GM23338 (cell line): ENCODE data around the gene NLRP10.

Experiments used
- EZH2 ChIP-seq: fragments of 200-600 bp; sonication (generic); IDR thresholded peaks from one replicate; pipeline ENCODE4 v1.8.0; 2017; ENCODE audit warnings: antibody characterized with exemption, mild to moderate bottlenecking, low read depth; ENCODE audit not compliant: unreplicated experiment
- POLR2AphosphoS5 ChIP-seq: IDR thresholded peaks from 2 replicates; pipeline ENCODE4 v1.6.1; 2016; ENCODE audit warnings: antibody characterized with exemption, low read depth
- TF ChIP-seq, protein P1 (sequence below), 2 experiments: fragments of 200-600 bp in 1 of 2; sonication (generic) in 1 of 2; conservative IDR thresholded peaks; 2 replicates each; pipeline versions ENCODE4 v1.5.1 to v1.6.1; 2016 to 2017; ENCODE audit warnings: antibody characterized with exemption in 2 of 2, low read depth in 2 of 2, mild to moderate bottlenecking in 2 of 2, moderate library complexity in 1 of 2
- TF ChIP-seq, protein P2 (sequence below): IDR thresholded peaks from one replicate; pipeline ENCODE4 v1.6.1; 2018; ENCODE audit warnings: antibody characterized with exemption; ENCODE audit not compliant: unreplicated experiment

DNA sequence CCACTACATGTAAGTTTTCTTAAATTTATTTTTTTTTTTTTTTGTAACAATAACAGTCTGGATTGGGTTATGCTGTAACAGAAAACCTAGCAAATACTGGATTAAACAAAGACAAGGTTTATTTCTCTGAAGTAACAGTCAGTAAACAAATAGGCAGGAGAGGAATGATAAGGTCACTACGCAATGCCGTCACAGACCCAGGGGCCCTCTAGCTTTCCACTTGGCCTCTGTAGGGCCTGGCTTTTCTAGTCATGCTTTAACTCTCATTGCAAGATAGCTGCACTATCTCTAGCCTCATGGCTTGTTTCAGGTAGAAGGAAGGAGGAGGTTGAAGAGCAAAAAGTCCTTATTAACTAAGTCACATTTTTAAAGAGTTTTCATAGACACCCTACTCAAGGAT lies 40.7 kb downstream of the NLRP10 start:
- TF ChIP-seq, protein P1, sequence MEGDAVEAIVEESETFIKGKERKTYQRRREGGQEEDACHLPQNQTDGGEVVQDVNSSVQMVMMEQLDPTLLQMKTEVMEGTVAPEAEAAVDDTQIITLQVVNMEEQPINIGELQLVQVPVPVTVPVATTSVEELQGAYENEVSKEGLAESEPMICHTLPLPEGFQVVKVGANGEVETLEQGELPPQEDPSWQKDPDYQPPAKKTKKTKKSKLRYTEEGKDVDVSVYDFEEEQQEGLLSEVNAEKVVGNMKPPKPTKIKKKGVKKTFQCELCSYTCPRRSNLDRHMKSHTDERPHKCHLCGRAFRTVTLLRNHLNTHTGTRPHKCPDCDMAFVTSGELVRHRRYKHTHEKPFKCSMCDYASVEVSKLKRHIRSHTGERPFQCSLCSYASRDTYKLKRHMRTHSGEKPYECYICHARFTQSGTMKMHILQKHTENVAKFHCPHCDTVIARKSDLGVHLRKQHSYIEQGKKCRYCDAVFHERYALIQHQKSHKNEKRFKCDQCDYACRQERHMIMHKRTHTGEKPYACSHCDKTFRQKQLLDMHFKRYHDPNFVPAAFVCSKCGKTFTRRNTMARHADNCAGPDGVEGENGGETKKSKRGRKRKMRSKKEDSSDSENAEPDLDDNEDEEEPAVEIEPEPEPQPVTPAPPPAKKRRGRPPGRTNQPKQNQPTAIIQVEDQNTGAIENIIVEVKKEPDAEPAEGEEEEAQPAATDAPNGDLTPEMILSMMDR (conservative IDR thresholded peaks at IDR 0.05; ENCODE audit: low read depth in 2 of 2) = no peak
- TF ChIP-seq, protein P2, sequence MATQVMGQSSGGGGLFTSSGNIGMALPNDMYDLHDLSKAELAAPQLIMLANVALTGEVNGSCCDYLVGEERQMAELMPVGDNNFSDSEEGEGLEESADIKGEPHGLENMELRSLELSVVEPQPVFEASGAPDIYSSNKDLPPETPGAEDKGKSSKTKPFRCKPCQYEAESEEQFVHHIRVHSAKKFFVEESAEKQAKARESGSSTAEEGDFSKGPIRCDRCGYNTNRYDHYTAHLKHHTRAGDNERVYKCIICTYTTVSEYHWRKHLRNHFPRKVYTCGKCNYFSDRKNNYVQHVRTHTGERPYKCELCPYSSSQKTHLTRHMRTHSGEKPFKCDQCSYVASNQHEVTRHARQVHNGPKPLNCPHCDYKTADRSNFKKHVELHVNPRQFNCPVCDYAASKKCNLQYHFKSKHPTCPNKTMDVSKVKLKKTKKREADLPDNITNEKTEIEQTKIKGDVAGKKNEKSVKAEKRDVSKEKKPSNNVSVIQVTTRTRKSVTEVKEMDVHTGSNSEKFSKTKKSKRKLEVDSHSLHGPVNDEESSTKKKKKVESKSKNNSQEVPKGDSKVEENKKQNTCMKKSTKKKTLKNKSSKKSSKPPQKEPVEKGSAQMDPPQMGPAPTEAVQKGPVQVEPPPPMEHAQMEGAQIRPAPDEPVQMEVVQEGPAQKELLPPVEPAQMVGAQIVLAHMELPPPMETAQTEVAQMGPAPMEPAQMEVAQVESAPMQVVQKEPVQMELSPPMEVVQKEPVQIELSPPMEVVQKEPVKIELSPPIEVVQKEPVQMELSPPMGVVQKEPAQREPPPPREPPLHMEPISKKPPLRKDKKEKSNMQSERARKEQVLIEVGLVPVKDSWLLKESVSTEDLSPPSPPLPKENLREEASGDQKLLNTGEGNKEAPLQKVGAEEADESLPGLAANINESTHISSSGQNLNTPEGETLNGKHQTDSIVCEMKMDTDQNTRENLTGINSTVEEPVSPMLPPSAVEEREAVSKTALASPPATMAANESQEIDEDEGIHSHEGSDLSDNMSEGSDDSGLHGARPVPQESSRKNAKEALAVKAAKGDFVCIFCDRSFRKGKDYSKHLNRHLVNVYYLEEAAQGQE = no peak
- no peak for TF ChIP-seq POLR2AphosphoS5
- TF ChIP-seq EZH2 = no peak
